ENCODE measurements around the gene UIMC1. TPM values are rescaled to one million over a fixed set of nuclear protein-coding genes. Genes with fewer than 3 reads are reported as not detected.

The UIMC1 gene
- total RNA-seq, 1 donor from 2014 or later, result 36.1 TPM

GRCh38 chr5:176906796-176907195 lies 99.8 kb downstream of the UIMC1 start:
- no peak overlapping the region for H3K4me3 ChIP-seq (ENCODE audit: insufficient read depth, low read depth, low read length)
- FAIRE-seq, result no peak
- H3K27ac Mint-ChIP-seq (ENCODE audit: unreplicated experiment), result no peak overlapping the region

GRCh38 chr5:176906126-176906525 lies 100.5 kb downstream of the UIMC1 start:
- H3K4me1 Mint-ChIP-seq (ENCODE audit: low read depth, unreplicated experiment), result peaks cover 29% of the 10 kb centered on the region
- no peak for FAIRE-seq
- H3K36me3 Mint-ChIP-seq (ENCODE audit: low read depth, unreplicated experiment), result peaks cover 16% of the 10 kb centered on the region

More at GRCh38 chr5:176906796-176907195, 99.8 kb downstream of the UIMC1 start:
- no peaks in the 10 kb centered on the region for H3K79me2 ChIP-seq (ENCODE audit: insufficient read depth, low read length)
- no peaks in the 10 kb centered on the region for H3K9me3 Mint-ChIP-seq (ENCODE audit: unreplicated experiment)
- no peaks in the 10 kb centered on the region for H3K27me3 ChIP-seq (ENCODE audit: insufficient read depth, low read length)
- peaks cover 50% of the 10 kb centered on the region for H3K36me3 ChIP-seq (ENCODE audit: insufficient read depth, low read length)
- no peak overlapping the region for H3K27ac ChIP-seq (ENCODE audit: low read depth, low read length)
- no peak overlapping the region for H3K4me3 Mint-ChIP-seq (ENCODE audit: unreplicated experiment)
- no peak for DNase-seq (ENCODE audit: low read depth)
- H3K4me1 Mint-ChIP-seq (ENCODE audit: low read depth, unreplicated experiment), result peaks cover 27% of the 10 kb centered on the region
- no peaks in the 10 kb centered on the region for H3K9me3 ChIP-seq (ENCODE audit: insufficient read depth, low read depth, low read length)
- no peak overlapping the region for H3K9ac ChIP-seq (ENCODE audit: low read length)
- H3K4me1 ChIP-seq (ENCODE audit: insufficient read depth, low read length), result no peaks in the 10 kb centered on the region
- H3K4me2 ChIP-seq (ENCODE audit: low read length), result no peak overlapping the region
- H3K27me3 Mint-ChIP-seq (ENCODE audit: low read depth, unreplicated experiment), result no peaks in the 10 kb centered on the region
- peaks cover 20% of the 10 kb centered on the region for H4K20me1 ChIP-seq (ENCODE audit: insufficient read depth, low read length)
- no peak overlapping the region for H2AFZ ChIP-seq (ENCODE audit: low read depth, low read length)
- peaks cover 14% of the 10 kb centered on the region for H3K36me3 Mint-ChIP-seq (ENCODE audit: low read depth, unreplicated experiment)
- TF ChIP-seq EZH2 (IDR thresholded peaks at IDR 0.05; ENCODE audit: insufficient read depth, low read length) (no peak), CTCF (IDR thresholded peaks at IDR 0.05; ENCODE audit: insufficient read depth, low read depth, low read length) (no peak)

GRCh38 chr5:176904276-176904675 lies 102.3 kb downstream of the UIMC1 start:
- Histone ChIP-seq H3K27ac (ENCODE audit: low read depth, low read length) (no peak overlapping the region), H3K4me2 (ENCODE audit: low read length) (no peak overlapping the region), H4K20me1 (ENCODE audit: insufficient read depth, low read length) (peaks cover 16% of the 10 kb centered on the region), H3K79me2 (ENCODE audit: insufficient read depth, low read length) (no peaks in the 10 kb centered on the region), H2AFZ (ENCODE audit: low read depth, low read length) (no peak overlapping the region), H3K9ac (ENCODE audit: low read length) (no peak overlapping the region), H3K4me1 (ENCODE audit: insufficient read depth, low read length) (no peaks in the 10 kb centered on the region), H3K27me3 (ENCODE audit: insufficient read depth, low read length) (no peaks in the 10 kb centered on the region), H3K9me3 (ENCODE audit: insufficient read depth, low read depth, low read length) (no peaks in the 10 kb centered on the region), H3K36me3 (ENCODE audit: insufficient read depth, low read length) (peaks cover 50% of the 10 kb centered on the region), H3K4me3 (ENCODE audit: insufficient read depth, low read depth, low read length) (no peak overlapping the region)
- Mint-ChIP-seq H3K4me1 (ENCODE audit: low read depth, unreplicated experiment) (peaks cover 31% of the 10 kb centered on the region), H3K4me3 (ENCODE audit: unreplicated experiment) (no peak overlapping the region), H3K27ac (ENCODE audit: unreplicated experiment) (peak overlapping the region; percentile 56), H3K9me3 (ENCODE audit: unreplicated experiment) (no peaks in the 10 kb centered on the region), H3K36me3 (ENCODE audit: low read depth, unreplicated experiment) (peaks cover 20% of the 10 kb centered on the region), H3K27me3 (ENCODE audit: low read depth, unreplicated experiment) (no peaks in the 10 kb centered on the region)
- FAIRE-seq (no peak), DNase-seq (ENCODE audit: low read depth) (no peak)
- TF ChIP-seq CTCF (IDR thresholded peaks at IDR 0.05; ENCODE audit: insufficient read depth, low read depth, low read length) (no peak), EZH2 (IDR thresholded peaks at IDR 0.05; ENCODE audit: insufficient read depth, low read length) (no peak)

More at GRCh38 chr5:176906126-176906525, 100.5 kb downstream of the UIMC1 start:
- H2AFZ ChIP-seq (ENCODE audit: low read depth, low read length), result no peak overlapping the region
- no peaks in the 10 kb centered on the region for H3K9me3 Mint-ChIP-seq (ENCODE audit: unreplicated experiment)
- H3K27ac ChIP-seq (ENCODE audit: low read depth, low read length), result no peak overlapping the region
- H3K27me3 Mint-ChIP-seq (ENCODE audit: low read depth, unreplicated experiment), result no peaks in the 10 kb centered on the region
- H3K4me3 ChIP-seq (ENCODE audit: insufficient read depth, low read depth, low read length), result no peak overlapping the region
- no peak overlapping the region for H3K9ac ChIP-seq (ENCODE audit: low read length)
- no peak overlapping the region for H3K27ac Mint-ChIP-seq (ENCODE audit: unreplicated experiment)
- H3K9me3 ChIP-seq (ENCODE audit: insufficient read depth, low read depth, low read length), result no peaks in the 10 kb centered on the region
- no peak for DNase-seq (ENCODE audit: low read depth)
- no peaks in the 10 kb centered on the region for H3K79me2 ChIP-seq (ENCODE audit: insufficient read depth, low read length)
- H3K4me1 ChIP-seq (ENCODE audit: insufficient read depth, low read length), result no peaks in the 10 kb centered on the region
- H3K4me2 ChIP-seq (ENCODE audit: low read length), result no peak overlapping the region
- peaks cover 16% of the 10 kb centered on the region for H4K20me1 ChIP-seq (ENCODE audit: insufficient read depth, low read length)
- peaks cover 50% of the 10 kb centered on the region for H3K36me3 ChIP-seq (ENCODE audit: insufficient read depth, low read length)
- H3K27me3 ChIP-seq (ENCODE audit: insufficient read depth, low read length), result no peaks in the 10 kb centered on the region
- no peak for TF ChIP-seq EZH2 (IDR thresholded peaks at IDR 0.05; ENCODE audit: insufficient read depth, low read length)
- H3K4me3 Mint-ChIP-seq (ENCODE audit: unreplicated experiment), result no peak overlapping the region
